AG09309 (cell line): ENCODE data around the gene ZBTB45.
"Not testable (repeated sequence)": the region's sequence is repeated elsewhere in the genome, so short reads cannot be mapped to it uniquely, and the experiment has no call there.

Source experiments
- DNase-seq: peaks from one replicate; pipeline ENCODE4 v3.0.0-alpha.2; 2010; ENCODE audit warnings: low read depth
- H3K4me3 ChIP-seq: 2 replicates; pipeline ENCODE4 v1.5.1; 2011; ENCODE audit warnings: mild to moderate bottlenecking, low read depth, low read length, moderate library complexity; ENCODE audit not compliant: control insufficient read depth
- TF ChIP-seq, protein P1 (sequence below): IDR thresholded peaks from 2 replicates; pipeline ENCODE4 v1.5.1; 2011; ENCODE audit warnings: mild to moderate bottlenecking, low read depth, low read length, inconsistent platforms; ENCODE audit not compliant: insufficient read depth, control insufficient read depth; ENCODE audit errors: missing control alignments

ZBTB45 gene

DNA sequence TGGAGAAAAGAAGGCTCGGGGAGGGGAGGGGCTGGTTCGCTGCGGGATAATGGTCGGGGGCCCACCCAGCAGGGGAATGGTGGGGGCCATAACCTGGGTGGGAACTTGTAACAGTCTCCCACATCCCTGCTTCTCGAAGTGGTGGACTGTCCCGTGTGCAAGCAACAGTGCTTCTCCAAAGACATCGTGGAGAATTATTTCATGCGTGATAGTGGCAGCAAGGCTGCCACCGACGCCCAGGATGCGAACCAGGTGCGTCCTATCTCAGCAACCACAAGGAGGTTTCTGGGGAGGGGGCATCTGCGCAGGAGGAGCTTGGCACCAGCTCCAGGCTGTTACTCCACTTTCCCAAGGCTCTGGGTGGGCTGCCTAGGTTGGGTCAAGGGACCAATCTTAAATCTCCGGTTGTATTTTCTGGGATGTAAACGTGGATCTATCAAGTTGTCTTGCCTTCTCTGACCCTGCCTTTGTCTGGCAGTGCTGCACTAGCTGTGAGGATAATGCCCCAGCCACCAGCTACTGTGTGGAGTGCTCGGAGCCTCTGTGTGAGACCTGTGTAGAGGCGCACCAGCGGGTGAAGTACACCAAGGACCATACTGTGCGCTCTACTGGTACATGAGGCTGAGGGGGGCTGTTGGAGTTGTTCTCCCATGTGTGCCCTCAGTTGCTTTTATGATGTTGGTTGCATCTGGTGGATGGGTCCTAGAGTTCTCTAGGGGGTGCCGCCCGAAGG is 25.8 kb upstream of the ZBTB45 start:
- DNase-seq = no peak

DNA sequence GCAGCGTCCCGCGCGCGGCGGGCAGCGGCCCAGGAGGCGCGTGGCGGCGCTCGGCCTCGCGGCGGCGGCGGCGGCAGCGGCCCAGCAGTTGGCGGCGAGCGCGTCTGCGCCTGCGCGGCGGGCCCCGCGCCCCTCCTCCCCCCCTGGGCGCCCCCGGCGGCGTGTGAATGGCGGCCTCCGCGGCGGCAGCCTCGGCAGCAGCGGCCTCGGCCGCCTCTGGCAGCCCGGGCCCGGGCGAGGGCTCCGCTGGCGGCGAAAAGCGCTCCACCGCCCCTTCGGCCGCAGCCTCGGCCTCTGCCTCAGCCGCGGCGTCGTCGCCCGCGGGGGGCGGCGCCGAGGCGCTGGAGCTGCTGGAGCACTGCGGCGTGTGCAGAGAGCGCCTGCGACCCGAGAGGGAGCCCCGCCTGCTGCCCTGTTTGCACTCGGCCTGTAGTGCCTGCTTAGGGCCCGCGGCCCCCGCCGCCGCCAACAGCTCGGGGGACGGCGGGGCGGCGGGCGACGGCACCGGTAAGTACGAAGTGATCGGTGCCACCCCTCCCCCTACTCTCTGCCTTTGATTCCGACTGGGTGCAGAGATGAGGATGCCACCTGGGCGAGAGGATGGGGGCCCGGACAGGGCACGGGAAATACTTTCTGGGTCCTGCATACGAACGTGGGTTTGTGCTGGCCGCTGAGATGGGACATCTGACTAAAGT is 25.1 kb upstream of the ZBTB45 start:
- DNase-seq = no peak
- H3K4me3 ChIP-seq = peak overlapping the region; percentile 84

More for the DNA sequence above, 25.8 kb upstream of the ZBTB45 start:
- TF ChIP-seq, protein P1, sequence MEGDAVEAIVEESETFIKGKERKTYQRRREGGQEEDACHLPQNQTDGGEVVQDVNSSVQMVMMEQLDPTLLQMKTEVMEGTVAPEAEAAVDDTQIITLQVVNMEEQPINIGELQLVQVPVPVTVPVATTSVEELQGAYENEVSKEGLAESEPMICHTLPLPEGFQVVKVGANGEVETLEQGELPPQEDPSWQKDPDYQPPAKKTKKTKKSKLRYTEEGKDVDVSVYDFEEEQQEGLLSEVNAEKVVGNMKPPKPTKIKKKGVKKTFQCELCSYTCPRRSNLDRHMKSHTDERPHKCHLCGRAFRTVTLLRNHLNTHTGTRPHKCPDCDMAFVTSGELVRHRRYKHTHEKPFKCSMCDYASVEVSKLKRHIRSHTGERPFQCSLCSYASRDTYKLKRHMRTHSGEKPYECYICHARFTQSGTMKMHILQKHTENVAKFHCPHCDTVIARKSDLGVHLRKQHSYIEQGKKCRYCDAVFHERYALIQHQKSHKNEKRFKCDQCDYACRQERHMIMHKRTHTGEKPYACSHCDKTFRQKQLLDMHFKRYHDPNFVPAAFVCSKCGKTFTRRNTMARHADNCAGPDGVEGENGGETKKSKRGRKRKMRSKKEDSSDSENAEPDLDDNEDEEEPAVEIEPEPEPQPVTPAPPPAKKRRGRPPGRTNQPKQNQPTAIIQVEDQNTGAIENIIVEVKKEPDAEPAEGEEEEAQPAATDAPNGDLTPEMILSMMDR = no peak
- peak overlapping the region; percentile 84 for H3K4me3 ChIP-seq

DNA sequence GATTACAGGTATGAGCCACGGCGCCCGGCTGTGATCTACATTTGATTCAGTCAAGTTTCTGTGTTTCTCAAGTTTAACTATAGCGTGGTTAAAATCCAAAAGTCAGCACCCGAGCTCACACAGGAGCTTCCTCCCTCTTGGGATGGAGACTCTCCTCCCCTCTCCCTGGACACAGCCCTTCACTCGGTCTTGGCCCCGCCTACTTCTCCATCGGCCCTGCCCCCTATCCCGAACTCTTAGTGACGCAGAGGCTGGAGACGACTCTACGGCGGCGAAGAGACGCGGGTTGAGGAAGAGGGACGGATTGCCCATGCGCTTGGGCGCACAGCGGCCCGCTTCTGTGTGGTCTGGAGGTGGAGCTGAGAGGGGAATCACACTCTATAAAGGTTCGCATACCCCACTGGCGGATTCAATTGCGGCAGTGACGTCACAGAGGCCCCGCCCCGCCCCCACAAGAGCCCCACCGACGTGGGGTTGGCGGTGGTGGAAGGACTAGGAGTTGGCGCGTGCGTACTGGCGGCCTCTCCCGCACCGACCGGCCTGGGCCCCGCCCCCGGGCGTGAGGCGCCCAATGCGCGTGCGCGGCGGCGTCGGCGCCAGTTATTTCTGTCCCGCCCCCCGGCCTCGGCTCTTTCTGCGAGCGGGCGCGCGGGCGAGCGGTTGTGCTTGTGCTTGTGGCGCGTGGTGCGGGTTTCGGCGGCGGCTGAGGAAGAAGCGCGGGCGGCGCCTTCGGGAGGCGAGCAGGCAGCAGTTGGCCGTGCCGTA is 24.4 kb upstream of the ZBTB45 start, which contains the start of gene TRIM28:
TRIM28 (plus strand) TSS at position 239 of the 765 bp plus-strand sequence. CDS start 694 bp downstream, outside the sequence.
- H3K4me3 ChIP-seq = peak within 1 kb of the TSS; percentile 84
- TF ChIP-seq, protein P1 = no peak
- peak; percentile 97 for DNase-seq

More for the DNA sequence above, 25.1 kb upstream of the ZBTB45 start:
- TF ChIP-seq, protein P1 = no peak

DNA sequence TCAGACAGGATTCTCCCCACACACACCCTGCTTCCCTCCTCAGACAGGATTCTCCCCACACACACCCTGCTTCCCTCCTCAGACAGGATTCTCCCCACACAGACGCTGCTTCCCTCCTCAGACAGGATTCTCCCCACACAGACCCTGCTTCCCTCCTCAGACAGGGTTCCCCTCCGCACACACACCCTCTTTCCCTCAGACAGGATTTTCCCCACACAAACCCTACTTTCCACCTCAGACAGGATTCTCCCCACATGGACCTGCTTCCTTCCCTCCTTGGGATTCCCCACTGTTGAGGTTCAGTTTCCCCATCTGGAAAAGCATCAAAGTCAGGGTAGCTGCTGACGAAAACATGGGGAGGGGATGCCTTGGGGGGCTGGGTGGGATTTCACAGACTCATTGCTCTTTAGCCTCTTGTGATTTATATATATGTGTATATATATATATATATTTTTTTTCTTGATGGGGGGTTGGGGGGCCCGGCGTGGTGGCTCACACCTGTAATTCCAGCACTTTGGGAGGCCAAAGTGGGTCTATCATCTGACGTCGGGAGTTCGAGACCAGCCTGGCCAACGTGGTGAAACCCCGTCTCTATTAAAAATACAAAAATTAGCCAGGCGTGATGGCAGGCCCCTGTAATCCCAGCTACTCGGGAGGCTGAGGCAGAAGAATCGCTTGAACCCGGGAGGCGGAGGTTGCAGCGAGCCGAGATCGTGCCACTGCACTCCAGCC is 23.2 kb upstream of the ZBTB45 start:
- DNase-seq = not testable (repeated sequence)

DNA sequence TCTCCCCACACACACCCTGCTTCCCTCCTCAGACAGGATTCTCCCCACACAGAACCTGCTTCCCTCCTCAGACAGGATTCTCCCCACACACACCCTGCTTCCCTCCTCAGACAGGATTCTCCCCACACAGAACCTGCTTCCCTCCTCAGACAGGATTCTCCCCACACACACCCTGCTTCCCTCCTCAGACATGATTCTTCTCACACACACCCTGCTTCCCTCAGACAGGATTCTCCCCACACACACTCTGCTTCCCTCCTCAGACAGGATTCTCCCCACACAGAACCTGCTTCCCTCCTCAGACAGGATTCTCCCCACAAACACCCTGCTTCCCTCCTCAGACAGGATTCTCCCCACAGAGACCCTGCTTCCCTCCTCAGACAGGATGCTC is 19.6 kb upstream of the ZBTB45 start:
- DNase-seq = not testable (repeated sequence)

More for the DNA sequence above, 23.2 kb upstream of the ZBTB45 start:
- not testable (repeated sequence) for H3K4me3 ChIP-seq

DNA sequence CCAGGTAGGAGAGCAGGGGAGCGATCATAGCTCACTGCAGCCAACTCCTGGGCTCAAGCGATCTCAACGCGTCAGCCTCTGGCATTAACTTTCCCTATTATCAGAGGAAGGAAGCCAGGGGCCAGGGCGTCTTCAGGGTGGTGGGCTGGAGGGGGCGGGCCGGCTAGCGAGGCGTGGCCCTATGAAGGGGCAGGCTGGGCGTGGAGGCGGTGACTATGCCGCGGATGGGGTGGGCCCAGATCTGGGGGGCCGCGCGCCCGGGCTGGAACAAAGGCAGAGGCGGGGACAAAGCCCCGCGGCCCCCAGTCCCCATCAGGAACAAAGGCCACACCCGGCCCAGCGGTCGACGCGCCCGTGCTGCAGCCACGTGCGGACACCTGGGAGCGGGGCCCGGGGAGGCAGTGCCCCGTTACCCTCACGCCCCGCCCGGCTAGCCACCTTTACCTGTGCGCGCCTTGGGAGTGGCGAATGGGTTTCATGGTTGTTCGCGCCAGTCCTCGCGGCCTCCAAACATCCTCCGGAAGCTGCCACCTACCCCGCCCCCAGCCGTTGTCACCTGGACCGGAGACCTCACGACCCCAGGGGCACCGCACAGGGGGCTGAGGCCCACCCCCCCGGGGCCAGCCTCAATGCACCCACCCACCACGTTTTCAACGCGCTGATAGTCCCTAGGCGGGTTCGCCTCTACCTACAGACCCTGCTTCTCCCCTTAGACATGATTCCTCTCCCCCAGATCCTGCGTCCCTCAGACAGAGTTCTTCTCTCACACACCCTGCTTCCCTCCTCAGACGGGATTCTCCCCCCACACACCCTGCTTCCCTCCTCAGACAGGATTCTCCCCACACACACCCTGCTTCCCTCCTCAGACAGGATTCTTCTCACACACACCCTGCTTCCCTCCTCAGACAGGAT is 18.9 kb upstream of the ZBTB45 start:
- TF ChIP-seq, protein P1 = no peak
- DNase-seq = no peak
- no peak overlapping the region for H3K4me3 ChIP-seq

More for the DNA sequence above, 19.6 kb upstream of the ZBTB45 start:
- H3K4me3 ChIP-seq = not testable (repeated sequence)
